ENCODE measurements around the gene SLC35F3. TPM values are rescaled to one million over a fixed set of nuclear protein-coding genes. Genes with fewer than 3 reads are reported as not detected.

The SLC35F3 gene
- total RNA-seq, 2 experiments from 2014 or later = 0.59 to 0.70 TPM

GRCh38 chr1:233951804-233952203 lies 47.3 kb downstream of the SLC35F3 start:
- Mint-ChIP-seq H3K9me3 (peaks cover 20% of the 10 kb centered on the region), H3K27ac (no peak overlapping the region), H3K4me3 (no peak overlapping the region), H3K4me1 (ENCODE audit: low read depth) (no peaks in the 10 kb centered on the region), H3K27me3 (peaks cover 5% of the 10 kb centered on the region), H3K36me3 (no peaks in the 10 kb centered on the region)
- no peak for DNase-seq
- intact Hi-C loops (cut with micrococcal nuclease) = no loop called here
- ChIA-PET CTCF (no interaction called here), POLR2A (no interaction called here)

- CTCF ChIA-PET = no interaction called here
- no peak for DNase-seq
- no peak overlapping the region for H3K4me3 Mint-ChIP-seq
- no peaks in the 10 kb centered on the region for H3K4me1 Mint-ChIP-seq (ENCODE audit: low read depth)
- intact Hi-C loops (cut with micrococcal nuclease) = no loop called here
- POLR2A ChIA-PET = no interaction called here
- H3K9me3 Mint-ChIP-seq = peaks cover 9% of the 10 kb centered on the region
- no peaks in the 10 kb centered on the region for H3K36me3 Mint-ChIP-seq
- no peak overlapping the region for H3K27ac Mint-ChIP-seq
- peaks cover 3% of the 10 kb centered on the region for H3K27me3 Mint-ChIP-seq
Measured at GRCh38 chr1:233957691-233958090, 53.2 kb downstream of the SLC35F3 start.

- H3K27ac Mint-ChIP-seq = no peak overlapping the region
- peaks cover 6% of the 10 kb centered on the region for H3K9me3 Mint-ChIP-seq
- no peaks in the 10 kb centered on the region for H3K36me3 Mint-ChIP-seq
- no peak for DNase-seq
- H3K27me3 Mint-ChIP-seq = peaks cover 6% of the 10 kb centered on the region
- intact Hi-C loops (cut with micrococcal nuclease) = no loop called here
- POLR2A ChIA-PET = no interaction called here
- CTCF ChIA-PET = no interaction called here
- H3K4me3 Mint-ChIP-seq = no peak overlapping the region
- H3K4me1 Mint-ChIP-seq (ENCODE audit: low read depth) = no peaks in the 10 kb centered on the region
Measured at GRCh38 chr1:233959102-233959501, 54.6 kb downstream of the SLC35F3 start.

- Mint-ChIP-seq H3K4me1 (ENCODE audit: low read depth) (no peaks in the 10 kb centered on the region), H3K36me3 (no peaks in the 10 kb centered on the region), H3K27ac (no peak overlapping the region), H3K4me3 (no peak overlapping the region), H3K27me3 (peaks cover 9% of the 10 kb centered on the region), H3K9me3 (peaks cover 6% of the 10 kb centered on the region)
- DNase-seq = no peak
- ChIA-PET CTCF (no interaction called here), POLR2A (no interaction called here)
- intact Hi-C loops (cut with micrococcal nuclease) = no loop called here
Measured at GRCh38 chr1:233959971-233960370, 55.5 kb downstream of the SLC35F3 start.

- ChIA-PET POLR2A (no interaction called here), CTCF (no interaction called here)
- no peak for DNase-seq
- H3K36me3 Mint-ChIP-seq = no peaks in the 10 kb centered on the region
- intact Hi-C loops (cut with micrococcal nuclease) = no loop called here
- peaks cover 9% of the 10 kb centered on the region for H3K27me3 Mint-ChIP-seq
- H3K27ac Mint-ChIP-seq = no peak overlapping the region
- H3K9me3 Mint-ChIP-seq = peaks cover 9% of the 10 kb centered on the region
- no peaks in the 10 kb centered on the region for H3K4me1 Mint-ChIP-seq (ENCODE audit: low read depth)
- H3K4me3 Mint-ChIP-seq = no peak overlapping the region
Measured at GRCh38 chr1:233960386-233960785, 55.9 kb downstream of the SLC35F3 start.

- intact Hi-C loops (cut with micrococcal nuclease) = no loop called here
- POLR2A ChIA-PET = no interaction called here
Measured at GRCh38 chr1:233962878-233963277, 58.4 kb downstream of the SLC35F3 start.

GRCh38 chr1:233965856-233966255 lies 61.4 kb downstream of the SLC35F3 start:
- Mint-ChIP-seq H3K4me3 (no peak overlapping the region), H3K27ac (no peak overlapping the region), H3K27me3 (peaks cover 9% of the 10 kb centered on the region), H3K4me1 (ENCODE audit: low read depth) (no peaks in the 10 kb centered on the region), H3K36me3 (no peaks in the 10 kb centered on the region), H3K9me3 (peaks cover 7% of the 10 kb centered on the region)
- intact Hi-C loops (cut with micrococcal nuclease) = no loop called here
- CTCF ChIA-PET = no interaction called here
- POLR2A ChIA-PET = no interaction called here
- DNase-seq = no peak

More at GRCh38 chr1:233962878-233963277, 58.4 kb downstream of the SLC35F3 start:
- DNase-seq = no peak
- Mint-ChIP-seq H3K4me3 (no peak overlapping the region), H3K27ac (no peak overlapping the region), H3K9me3 (peaks cover 12% of the 10 kb centered on the region), H3K4me1 (ENCODE audit: low read depth) (no peaks in the 10 kb centered on the region), H3K27me3 (peaks cover 9% of the 10 kb centered on the region), H3K36me3 (no peaks in the 10 kb centered on the region)
- CTCF ChIA-PET = no interaction called here

- Mint-ChIP-seq H3K36me3 (no peaks in the 10 kb centered on the region), H3K27ac (no peak overlapping the region), H3K4me3 (no peak overlapping the region), H3K27me3 (no peaks in the 10 kb centered on the region), H3K9me3 (no peaks in the 10 kb centered on the region), H3K4me1 (ENCODE audit: low read depth) (no peaks in the 10 kb centered on the region)
- POLR2A ChIA-PET = no interaction called here
- intact Hi-C loops (cut with micrococcal nuclease) = no loop called here
- DNase-seq = no peak
- CTCF ChIA-PET = no interaction called here
Measured at GRCh38 chr1:233971753-233972152, 67.3 kb downstream of the SLC35F3 start.

GRCh38 chr1:233972563-233972950 lies 68.1 kb downstream of the SLC35F3 start:
- DNase-seq = no peak
- no peaks in the 10 kb centered on the region for H3K9me3 Mint-ChIP-seq
- H3K4me1 Mint-ChIP-seq (ENCODE audit: low read depth) = no peaks in the 10 kb centered on the region
- no peaks in the 10 kb centered on the region for H3K27me3 Mint-ChIP-seq
- intact Hi-C loops (cut with micrococcal nuclease) = no loop called here
- H3K4me3 Mint-ChIP-seq = no peak overlapping the region
- no peak overlapping the region for H3K27ac Mint-ChIP-seq
- ChIA-PET CTCF (no interaction called here), POLR2A (no interaction called here)
- H3K36me3 Mint-ChIP-seq = no peaks in the 10 kb centered on the region

- intact Hi-C loops (cut with micrococcal nuclease) = no loop called here
- DNase-seq = no peak
- Mint-ChIP-seq H3K27me3 (no peaks in the 10 kb centered on the region), H3K9me3 (no peaks in the 10 kb centered on the region), H3K4me1 (ENCODE audit: low read depth) (no peaks in the 10 kb centered on the region), H3K4me3 (no peak overlapping the region), H3K36me3 (no peaks in the 10 kb centered on the region), H3K27ac (no peak overlapping the region)
- CTCF ChIA-PET = no interaction called here
- POLR2A ChIA-PET = no interaction called here
Measured at GRCh38 chr1:233972951-233973635, 68.6 kb downstream of the SLC35F3 start.

GRCh38 chr1:233975486-233975885 lies 71.0 kb downstream of the SLC35F3 start:
- DNase-seq = no peak
- Mint-ChIP-seq H3K9me3 (no peaks in the 10 kb centered on the region), H3K36me3 (no peaks in the 10 kb centered on the region), H3K4me3 (no peak overlapping the region), H3K27me3 (no peaks in the 10 kb centered on the region), H3K27ac (no peak overlapping the region), H3K4me1 (ENCODE audit: low read depth) (no peaks in the 10 kb centered on the region)
- POLR2A ChIA-PET = no interaction called here
- CTCF ChIA-PET = no interaction called here
- intact Hi-C loops (cut with micrococcal nuclease) = no loop called here

- H3K4me3 Mint-ChIP-seq = no peak overlapping the region
- no peak for DNase-seq
- no peak overlapping the region for H3K27ac Mint-ChIP-seq
- H3K36me3 Mint-ChIP-seq = no peaks in the 10 kb centered on the region
- ChIA-PET POLR2A (no interaction called here), CTCF (no interaction called here)
- no peaks in the 10 kb centered on the region for H3K4me1 Mint-ChIP-seq (ENCODE audit: low read depth)
- intact Hi-C loops (cut with micrococcal nuclease) = no loop called here
- H3K9me3 Mint-ChIP-seq = no peaks in the 10 kb centered on the region
- no peaks in the 10 kb centered on the region for H3K27me3 Mint-ChIP-seq
Measured at GRCh38 chr1:233981042-233981675, 76.7 kb downstream of the SLC35F3 start.

GRCh38 chr1:233982827-233983518 lies 78.5 kb downstream of the SLC35F3 start:
- CTCF ChIA-PET = no interaction called here
- intact Hi-C loops (cut with micrococcal nuclease) = no loop called here
- no peak for DNase-seq
- no peaks in the 10 kb centered on the region for H3K36me3 Mint-ChIP-seq
- H3K9me3 Mint-ChIP-seq = no peaks in the 10 kb centered on the region
- POLR2A ChIA-PET = no interaction called here
- no peak overlapping the region for H3K4me3 Mint-ChIP-seq
- H3K27me3 Mint-ChIP-seq = peaks cover 10% of the 10 kb centered on the region
- no peak overlapping the region for H3K27ac Mint-ChIP-seq
- H3K4me1 Mint-ChIP-seq (ENCODE audit: low read depth) = no peaks in the 10 kb centered on the region

Data from activated CD4-positive, alpha-beta memory T cell treated with anti-CD3 and anti-CD28 coated beads for 36 hours (primary cell).